Stimulated activated CD4-positive, alpha-beta T cell treated with anti-CD3 and anti-CD28 coated beads, Interleukin-1b, Interleukin-23, amount 100 ng/mL, for 24 hours (primary cell): Measurements from ENCODE around the gene EXD3.

ENCODE experiments used
- DNase-seq, 4 experiments: peaks; one replicate each; pipeline ENCODE4 v3.0.0-alpha.2; 2020; ENCODE audit warnings: low read depth in 4 of 4, low spot score in 1 of 4

Gene EXD3

DNA sequence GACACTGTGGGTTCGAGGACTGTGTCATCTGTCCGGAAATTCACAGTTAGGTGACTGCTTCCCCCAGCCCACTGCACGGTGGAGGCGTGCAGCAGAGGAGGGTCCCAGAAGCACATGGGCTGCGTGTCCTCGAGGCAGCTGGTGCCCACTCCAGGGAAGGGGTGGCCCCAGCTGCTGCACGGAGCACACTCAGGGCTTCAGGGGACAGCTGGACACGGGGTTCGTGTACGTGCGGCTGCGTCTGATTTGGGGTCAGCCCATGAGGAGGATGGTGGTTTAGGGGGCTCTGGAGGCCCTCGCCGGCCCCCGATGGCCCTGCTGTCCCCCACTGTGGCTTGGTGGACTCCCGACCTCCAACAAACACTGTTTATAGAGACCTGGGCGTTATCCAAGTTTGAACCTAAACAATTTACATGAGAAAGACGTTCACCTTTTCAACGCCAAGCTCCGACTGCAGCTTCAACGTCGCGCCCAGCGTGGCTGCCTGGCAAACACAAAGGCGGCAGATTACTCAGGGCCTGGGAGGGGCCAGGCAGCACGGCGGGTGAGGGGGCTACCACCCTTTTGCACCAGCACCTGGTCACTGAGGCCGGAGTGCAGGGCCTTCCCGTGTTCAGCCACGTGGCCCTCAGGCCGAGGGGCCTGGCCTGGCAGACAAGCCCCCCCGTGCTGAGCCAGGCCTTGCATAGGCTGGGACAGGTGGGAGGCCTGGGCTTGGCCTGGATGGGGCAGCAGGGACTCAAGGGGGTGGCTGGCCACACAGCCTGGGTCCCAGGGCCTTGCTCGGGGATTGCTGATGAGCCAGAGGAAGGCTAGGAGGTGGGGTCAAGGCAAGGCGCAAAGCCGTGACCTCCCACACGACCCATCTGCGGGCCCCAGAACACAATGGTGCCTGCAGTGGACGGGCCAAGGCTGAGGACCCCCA, 55.2 kb downstream of the EXD3 start:
- DNase-seq: no peak

DNA sequence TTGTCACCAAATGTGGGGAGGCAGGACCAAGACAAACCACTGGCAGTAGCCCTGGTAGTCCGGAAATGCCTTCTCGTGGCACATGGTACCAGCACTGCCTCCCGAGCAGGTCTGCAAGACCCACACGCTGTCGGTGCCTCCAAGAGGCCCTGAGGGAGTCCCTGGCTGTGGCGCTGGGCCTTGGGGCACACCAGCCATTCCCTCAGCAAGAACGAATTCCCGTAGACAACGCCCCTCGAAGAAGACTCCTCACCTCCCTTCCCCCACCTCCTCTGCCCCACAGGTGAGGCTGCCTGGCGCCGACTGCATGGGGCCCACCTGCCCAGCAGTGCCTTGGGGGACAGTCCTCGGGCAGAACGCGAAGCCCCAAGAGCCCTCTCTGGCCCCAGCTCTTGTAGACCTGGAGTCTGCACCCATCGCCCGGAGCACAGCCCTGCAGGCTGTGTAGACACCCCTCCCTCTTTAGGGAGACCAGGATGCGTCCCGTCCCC, 56.0 kb downstream of the EXD3 start:
- no peak for DNase-seq

DNA sequence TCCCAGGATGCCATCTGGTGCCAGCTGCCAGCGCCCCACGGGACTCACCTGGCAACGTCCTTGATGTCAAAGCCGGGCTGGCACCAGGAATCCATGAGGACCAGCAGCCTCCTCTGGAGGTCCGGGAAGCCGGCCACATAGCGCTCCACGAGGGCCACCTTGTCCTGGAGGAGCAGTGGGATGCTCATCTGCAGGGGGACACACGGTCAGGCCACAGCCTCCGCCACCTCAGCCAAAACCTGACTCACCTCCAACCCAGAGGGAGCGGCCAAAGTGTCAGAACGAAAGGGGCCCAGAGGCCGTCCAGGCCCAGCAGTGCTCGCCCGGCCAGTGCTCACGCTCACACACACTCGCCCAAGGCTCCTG, 56.5 kb downstream of the EXD3 start:
- no peak for DNase-seq

DNA sequence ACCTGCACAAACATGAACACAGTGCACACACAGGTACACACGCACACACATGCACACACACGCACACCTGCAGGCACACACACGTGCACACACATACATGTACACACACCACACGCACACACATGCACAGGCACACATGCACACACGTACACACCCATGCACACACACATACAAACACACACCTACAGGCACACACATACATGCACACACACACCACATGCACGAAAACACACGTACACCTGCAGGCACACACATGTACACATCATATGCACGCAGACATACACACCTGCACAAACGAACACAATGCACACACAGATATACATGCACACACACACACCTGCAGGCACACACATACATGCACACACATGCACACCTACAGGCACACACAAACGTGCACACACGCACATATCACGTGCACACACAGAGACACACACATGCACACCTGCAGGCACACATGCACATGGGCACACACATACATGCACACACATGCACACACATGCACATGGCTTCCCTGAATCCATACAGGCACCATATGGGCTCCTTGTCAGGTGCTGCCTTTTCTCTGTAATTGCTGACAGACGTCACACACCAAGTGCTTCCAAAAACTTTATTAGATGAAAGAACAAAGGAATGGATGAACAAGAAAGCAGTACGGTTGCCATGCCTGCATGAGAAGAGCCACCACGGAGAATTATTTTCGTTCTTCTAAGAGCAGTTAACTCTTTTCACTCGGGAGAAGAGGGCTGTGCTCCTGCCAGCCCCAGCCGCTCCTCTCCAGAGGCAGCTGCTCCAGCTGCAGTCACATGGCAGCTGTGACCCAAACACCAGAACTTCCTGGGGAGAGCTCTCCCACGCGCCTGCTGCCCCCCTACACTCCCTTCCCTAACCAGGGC, 57.2 kb downstream of the EXD3 start:
- no peak for DNase-seq

DNA sequence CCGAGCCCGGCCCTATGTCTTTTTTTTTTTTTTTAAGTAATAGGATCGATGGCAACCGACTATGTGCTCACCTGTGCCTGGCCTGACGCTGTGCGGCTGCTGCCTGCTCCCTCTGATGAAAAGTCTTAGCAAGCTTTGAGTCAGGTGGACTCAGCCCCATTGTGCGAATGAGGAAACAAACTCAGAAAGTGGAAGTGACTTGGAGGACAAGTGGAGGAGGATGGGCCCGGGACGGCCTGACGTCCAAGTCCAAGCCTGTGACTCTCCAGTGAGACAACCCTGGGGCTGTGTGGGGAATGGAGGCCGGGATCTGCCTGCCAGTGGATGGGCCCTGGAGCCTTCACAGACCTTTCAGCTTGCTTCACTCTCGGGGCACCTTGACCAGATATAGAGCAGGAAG, 57.9 kb downstream of the EXD3 start:
- no peak for DNase-seq

DNA sequence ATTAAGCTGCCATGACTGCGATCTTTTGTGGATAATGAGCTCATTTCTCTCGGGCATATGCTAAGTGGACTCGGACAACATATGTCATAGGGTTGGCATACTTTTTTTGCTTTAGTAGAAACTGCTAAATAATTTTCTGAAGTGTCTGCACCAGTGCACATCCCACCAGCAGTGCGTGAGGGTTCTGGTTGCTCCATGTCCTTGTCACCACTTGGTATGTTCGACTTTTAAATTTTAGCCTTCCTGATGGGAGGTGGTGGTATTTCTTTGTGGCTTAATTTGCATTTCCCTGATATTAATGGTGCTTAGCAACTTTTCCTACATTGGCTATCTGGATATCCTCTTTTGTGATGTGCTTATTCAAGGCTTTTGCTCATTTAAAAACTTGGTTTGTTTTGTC, 63.1 kb downstream of the EXD3 start:
- DNase-seq: no peak

DNA sequence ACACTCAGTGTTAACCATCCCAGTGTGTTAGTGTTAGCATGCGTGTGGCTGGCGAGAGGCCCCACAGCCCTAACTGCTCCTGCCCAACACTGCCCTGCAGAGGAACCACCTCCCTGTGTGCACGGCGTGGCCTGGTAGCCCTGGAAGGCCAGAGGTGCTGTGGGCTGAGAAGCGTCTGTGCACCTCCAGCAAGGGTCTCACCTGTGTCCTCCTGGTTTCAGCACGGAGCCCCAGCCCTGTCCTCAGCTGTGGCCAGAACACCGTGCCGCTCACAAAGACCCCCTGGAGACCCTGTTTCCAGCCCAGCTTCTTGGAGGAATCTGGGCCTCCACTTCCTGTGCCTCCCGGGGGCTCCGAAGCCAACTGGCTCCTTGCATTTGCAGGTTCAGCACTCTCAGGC, 64.8 kb downstream of the EXD3 start:
- no peak for DNase-seq

DNA sequence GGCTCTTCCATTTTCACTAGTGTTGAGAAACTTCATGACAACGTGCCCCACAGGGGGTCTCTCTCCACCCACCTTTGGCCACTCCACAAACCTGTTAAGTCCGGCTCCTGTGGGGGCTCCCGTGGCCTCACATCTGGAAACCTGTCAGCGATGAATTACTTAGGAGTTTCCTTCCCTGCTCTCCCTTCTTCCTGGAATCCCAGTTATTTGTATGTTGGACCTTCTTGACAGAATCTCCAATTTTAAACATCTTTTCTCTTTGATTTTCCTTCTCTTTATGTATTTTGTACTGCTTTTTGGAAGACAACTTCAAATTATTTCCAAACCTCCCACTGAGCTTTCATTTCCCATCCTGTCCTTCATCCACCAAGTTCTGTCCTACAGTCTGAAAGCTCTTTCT, 65.8 kb downstream of the EXD3 start:
- no peak for DNase-seq

DNA sequence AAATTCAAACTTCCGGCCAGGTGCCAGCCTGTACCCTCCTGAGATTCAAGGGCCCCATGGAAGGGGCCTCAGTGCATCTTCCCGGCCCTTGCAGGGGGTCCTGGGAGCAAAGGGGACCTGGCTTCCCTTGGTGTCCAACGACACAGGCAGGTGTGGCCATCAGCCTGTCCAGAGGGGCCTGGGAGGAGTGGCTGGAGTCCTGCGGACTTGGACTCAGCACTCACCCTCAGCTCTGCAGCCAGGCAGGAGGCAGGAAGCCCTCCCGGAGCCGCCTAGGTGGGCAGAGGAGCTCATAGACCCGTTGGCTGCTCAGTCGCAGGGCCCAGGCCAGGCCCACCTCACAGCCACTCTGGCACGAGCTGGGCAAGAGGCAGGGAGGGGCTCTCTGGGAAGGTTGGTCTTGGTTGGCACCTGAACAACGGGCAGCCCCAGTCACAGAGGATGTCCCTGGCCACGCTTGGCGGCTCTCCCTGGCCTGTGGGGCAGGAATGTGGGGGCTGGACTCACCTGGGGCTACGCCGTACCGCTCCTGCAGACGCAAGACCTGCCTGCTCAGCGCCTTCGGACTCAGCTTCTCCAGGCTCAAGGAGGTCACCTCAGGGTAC, 67.1 kb downstream of the EXD3 start:
- DNase-seq: no peak

DNA sequence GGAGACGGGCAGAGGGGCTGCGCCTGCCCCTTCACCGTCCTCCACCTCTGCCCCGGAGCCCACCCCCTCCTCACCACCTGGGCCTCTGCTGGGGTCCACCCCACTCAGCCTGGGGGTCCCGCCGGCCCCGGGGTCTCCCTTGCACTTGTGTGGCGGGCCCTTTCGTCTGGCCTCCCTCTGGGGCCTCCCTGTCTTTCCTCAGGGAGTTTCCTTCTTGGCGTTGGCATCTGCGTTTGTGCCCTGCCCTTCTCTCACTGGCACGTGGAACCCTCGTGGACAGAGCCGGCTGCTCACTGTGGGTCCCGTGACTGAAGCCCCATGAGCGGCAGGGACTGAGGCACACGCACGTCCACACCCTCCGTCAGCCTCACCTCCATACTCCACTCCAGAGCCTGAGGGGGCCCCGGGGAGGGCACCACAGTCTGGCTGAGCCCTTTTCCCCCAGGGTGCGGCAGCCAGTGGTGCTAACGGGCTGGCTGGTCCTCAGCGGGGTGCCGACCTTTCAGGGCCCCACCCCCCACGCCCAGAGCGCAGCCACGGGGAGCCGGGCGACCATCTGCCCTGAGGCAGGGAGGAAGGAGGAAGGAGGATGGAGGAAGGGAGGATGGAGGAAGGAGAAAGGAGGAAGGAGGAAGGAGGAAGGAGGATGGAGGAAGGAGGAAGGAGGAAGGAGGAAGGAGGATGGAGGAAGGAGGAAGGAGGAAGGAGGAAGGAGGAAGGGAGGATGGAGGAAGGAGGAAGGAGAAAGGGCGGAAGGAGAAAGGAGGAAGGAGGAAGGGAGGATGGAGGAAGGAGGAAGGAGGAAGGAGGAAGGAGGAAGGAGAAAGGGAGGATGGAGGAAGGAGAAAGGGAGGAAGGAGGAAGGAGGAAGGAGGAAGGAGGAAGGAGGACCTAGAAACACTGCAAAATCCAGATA, 67.9 kb downstream of the EXD3 start:
- no peak for DNase-seq

DNA sequence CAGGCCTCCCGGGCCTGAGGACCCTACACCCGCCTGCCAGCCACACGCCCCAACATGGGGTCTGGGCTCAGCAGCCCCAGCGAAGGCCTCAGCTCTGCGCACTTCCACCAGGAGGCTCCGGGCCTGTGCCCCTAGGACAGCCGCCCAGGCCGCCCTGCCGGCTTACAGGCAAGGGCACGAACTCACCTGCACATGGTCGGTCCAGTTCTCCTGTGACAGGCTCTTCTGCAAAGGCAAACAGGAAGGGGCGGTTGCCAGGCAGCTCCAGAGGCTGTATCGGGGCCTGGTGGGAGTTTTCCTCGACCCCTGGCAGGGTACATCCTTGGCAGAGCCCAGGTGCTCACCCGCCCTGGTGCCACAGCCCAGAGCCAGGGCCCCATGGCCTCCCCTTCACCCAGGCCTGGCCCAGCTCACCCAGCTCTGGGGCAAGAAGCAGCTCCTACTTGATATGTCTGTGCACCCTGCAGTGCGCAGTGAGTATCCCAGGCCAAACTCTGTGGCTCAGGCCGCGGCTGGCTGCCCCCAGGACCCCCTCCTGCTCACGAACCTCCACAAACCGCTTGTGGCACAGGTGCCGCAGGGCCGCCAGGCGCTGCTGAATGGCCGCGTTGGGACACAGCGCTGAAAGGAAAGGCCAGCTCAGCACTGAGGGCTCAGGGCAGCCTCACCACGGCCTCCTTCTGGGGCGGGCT, 68.7 kb downstream of the EXD3 start:
- DNase-seq: no peak

DNA sequence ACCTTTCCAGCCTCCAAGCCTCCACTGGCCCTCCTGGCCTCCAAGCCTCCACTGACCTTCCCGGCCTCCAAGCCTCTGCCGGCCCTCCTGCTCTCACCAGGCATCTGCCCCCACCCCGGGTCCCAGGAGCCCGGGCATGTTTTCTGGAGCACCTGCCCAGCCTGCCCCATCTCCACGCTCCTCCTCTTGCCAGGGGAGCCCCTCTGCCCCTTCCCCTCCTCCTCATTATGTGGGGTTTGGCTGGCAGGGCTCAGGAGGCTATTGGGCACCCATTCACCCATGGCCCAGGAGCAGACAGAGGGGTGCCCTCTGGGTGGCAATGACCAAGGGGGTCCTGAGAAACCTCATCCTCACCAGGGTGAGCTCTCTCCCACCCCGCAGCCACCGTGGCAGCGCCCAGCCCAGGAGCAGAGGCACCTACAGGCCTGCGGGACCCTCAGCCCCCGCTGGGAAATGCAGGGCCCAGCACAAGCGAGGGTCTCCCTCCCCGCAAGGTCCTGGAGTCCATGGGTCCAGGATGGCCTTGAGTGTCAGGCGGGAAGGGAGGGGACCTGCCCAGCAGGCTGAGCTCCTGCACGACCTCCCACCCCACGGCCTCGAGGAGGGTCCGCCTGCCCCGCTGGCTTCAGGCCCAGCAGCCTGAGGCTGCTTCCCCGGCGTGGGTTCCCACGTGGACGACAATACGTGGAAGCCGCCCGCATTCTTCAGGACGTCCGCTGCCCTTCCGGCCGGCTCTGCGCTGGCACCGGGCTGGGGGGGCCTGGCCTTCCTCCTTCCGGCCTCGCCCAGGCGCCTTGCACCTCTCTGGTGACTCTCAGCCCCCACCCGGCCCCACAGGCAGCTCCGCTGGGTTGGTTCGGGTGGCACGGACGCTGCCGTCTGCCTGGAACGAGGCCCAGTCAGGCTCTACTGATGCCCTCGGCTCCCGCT, 69.5 kb downstream of the EXD3 start:
- DNase-seq: no peak

DNA sequence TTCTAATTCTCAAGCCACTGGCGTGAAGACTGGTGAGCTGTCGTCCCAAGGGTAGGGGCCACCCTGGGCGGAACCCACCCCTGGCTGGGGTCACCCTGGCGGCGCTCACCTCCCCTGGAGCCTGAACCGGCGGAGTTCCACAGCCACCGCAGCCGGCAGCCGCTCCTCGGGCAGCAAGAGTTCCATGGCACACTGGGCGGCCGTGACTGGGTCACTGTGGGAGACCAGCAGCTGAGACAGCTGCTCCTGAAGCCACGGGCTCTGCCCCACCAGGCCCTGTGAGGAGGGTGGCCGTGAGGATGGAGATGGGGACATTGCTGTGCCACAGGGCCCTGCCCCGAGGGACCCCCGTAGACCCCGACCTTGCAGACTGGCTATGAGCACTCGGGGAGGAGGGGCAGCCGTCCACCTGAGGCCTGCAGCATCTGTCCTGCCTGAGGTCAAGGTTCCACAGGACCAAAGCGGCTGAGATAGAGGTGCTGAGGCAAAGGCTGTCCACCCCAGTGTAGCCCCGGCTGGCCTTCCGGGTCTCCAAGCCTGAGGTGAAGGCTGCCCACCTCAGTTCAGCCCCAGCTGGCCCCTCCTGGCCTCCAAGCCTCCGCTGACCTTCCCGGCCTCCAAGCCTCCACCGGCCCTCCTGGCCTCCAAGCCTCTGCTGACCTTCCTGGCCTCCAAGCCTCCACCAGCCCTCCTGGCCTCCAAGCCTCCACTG, 70.3 kb downstream of the EXD3 start:
- DNase-seq: no peak

DNA sequence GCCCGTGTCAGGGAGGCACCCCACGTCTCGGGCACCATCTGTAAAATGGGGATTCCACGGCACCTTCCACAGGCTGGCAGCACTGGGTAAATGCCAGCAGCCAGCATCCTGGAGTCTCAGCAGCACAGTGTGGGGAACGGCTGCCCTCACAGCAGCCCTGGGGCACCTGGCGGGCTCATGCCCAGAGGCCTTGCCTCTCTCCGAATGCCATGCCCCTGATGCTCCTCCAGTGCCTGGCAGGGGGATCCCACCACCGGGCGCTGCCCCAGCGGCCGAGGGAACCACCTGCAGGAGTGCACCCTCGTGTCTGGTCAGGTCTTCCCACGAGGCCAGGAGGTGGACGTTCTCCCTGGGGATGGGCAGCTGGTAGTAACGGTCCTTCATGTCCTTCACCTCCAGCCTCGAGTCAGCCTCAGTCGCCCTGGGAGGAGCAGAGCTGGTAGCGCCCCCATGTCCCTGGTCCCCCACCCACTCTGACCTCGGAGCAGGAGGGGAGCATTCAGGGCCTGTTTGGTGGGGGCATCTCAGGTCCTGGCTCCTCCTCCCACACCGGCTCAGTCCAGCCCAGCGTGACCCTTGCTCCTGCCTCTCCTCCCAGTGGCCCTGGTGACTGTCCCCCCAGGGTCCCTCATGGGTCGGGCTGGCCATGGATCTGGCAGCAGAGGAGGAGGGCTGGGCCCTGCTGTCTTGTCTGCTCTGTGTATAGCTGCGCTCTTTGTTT, 71.0 kb downstream of the EXD3 start:
- no peak for DNase-seq

DNA sequence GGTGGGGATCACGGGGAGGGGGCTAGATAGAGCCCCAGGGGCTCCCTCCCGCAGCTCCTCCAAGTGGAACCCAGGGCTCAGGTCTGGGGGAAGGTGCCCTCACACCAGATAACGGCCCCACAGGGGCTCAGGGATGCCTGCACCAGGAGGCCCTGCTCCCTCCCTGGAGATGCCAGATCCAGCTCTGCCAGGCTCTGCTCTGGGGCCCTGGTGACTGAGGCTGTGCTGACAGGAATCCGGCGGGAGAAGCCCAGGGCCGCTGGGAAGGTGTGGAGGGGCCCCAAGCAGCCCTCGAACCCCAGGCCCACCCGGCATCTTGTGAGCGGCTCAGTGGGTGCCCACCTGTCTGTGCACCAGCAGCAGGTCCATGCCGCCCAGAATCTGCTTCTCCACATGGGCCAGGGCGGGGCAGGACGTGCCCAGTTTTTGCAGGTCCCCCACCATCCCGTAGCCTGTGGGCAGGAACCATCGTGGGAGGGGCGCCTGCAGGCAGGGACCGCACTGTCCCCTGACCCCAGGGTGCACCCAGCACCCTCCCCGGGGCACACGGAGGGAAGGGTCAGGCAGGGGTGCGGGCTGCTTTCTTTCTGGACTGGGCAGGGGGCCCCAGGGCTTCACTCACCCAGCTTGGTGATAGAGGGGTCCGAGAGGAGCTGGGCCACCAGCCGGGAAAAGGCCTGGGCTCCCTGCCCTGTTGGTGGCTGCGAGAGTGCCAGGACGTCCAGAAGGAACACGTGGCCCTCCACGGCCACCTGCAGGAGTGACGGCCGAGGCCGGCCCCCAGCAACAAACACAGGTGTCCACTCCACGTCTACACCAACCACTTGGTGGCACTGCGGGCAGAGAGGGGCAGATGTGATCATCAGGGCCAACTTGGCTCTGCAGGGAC, 72.0 kb downstream of the EXD3 start:
- no peak for DNase-seq

DNA sequence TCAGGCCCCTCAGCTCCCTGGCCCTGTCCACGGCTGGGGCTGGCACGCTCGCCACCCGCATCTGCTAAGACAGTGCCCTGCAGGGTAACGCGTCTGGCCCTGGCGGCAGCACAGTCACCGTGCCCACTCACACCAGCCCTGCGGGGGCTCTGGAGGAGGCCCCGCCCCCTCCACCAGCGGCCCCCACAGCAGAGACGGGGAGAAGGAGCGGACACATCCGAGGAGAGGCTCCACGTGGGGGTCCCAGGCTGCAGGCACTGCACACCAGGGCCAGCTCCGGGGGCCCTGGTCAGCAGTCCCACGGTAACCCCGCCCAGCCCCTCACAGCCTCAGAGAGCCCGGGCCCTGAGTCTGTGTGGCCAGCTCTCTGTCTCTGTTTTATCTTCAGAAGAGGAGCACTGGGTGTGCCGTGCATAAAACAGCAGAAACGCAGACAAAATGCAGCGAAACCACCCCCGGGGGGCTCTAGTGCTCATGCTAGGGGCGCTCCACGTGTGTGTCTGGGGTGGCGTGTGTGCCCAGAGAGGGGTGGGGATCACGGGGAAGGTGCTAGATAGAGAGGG, 73.4 kb downstream of the EXD3 start:
- DNase-seq: no peak
